HG03571 (cell line): ENCODE measurements around the gene CDH5.
A peak's percentile ranks its signal among the peaks of the same experiment; 100 is the strongest.

ENCODE experiments used
- ATAC-seq: cut with Tn5 transposase; IDR thresholded peaks from one replicate; pipeline ENCODE4 v1.9.1; 2021; ENCODE audit not compliant: unreplicated experiment

The CDH5 gene

GRCh38 chr16:66390346-66391108, 24.0 kb downstream of the CDH5 start:
- no peak for ATAC-seq

GRCh38 chr16:66391726-66392670, 25.5 kb downstream of the CDH5 start:
- no peak for ATAC-seq

GRCh38 chr16:66395806-66396555, 29.5 kb downstream of the CDH5 start:
- no peak for ATAC-seq

- no peak for ATAC-seq
Observed at GRCh38 chr16:66397736-66398433, 31.4 kb downstream of the CDH5 start.

- ATAC-seq: no peak
Observed at GRCh38 chr16:66399031-66399430, 32.5 kb downstream of the CDH5 start.

- no peak for ATAC-seq
Observed at GRCh38 chr16:66399930-66400329, 33.4 kb downstream of the CDH5 start.

GRCh38 chr16:66400503-66401380, 34.3 kb downstream of the CDH5 start:
- no peak for ATAC-seq

- ATAC-seq: no peak
Observed at GRCh38 chr16:66401610-66402009, 35.1 kb downstream of the CDH5 start.

- ATAC-seq: no peak
Observed at GRCh38 chr16:66402166-66402565, 35.7 kb downstream of the CDH5 start.

- no peak for ATAC-seq
Observed at GRCh38 chr16:66402591-66403230, 36.2 kb downstream of the CDH5 start.

GRCh38 chr16:66403531-66404145, 37.1 kb downstream of the CDH5 start:
- no peak for ATAC-seq

GRCh38 chr16:66405057-66405783, 38.7 kb downstream of the CDH5 start:
- no peak for ATAC-seq

GRCh38 chr16:66406534-66407221, 40.2 kb downstream of the CDH5 start:
- ATAC-seq: peak; percentile 88

- ATAC-seq: no peak
Observed at GRCh38 chr16:66408163-66409048, 41.9 kb downstream of the CDH5 start.

- ATAC-seq: no peak
Observed at GRCh38 chr16:66409156-66409555, 42.7 kb downstream of the CDH5 start.

- no peak for ATAC-seq
Observed at GRCh38 chr16:66412182-66412581, 45.7 kb downstream of the CDH5 start.

GRCh38 chr16:66414891-66415290, 48.4 kb downstream of the CDH5 start:
- no peak for ATAC-seq
